Mesendoderm (in vitro differentiated cells): ENCODE measurements around the gene CD38.
"Not testable (repeated sequence)": the region's sequence is repeated elsewhere in the genome, so short reads cannot be mapped to it uniquely, and the experiment has no call there.

Experiments
- DNase-seq: peaks from one replicate; pipeline ENCODE4 v3.0.0; 2013
- H2AK5ac ChIP-seq: 2 replicates; pipeline ENCODE4 v1.6.1; 2013; ENCODE audit warnings: low read length, inconsistent platforms
- H2BK120ac ChIP-seq: 2 replicates; pipeline ENCODE4 v1.6.1; 2013; ENCODE audit warnings: low read depth, mild to moderate bottlenecking, low read length, moderate library complexity, mixed read lengths
- H2BK15ac ChIP-seq: replicated peaks from 2 replicates; pipeline ENCODE4 v1.6.1; 2013; ENCODE audit warnings: low read depth, mild to moderate bottlenecking, moderate library complexity
- H2BK5ac ChIP-seq: 2 replicates; pipeline ENCODE4 v1.6.1; 2013; ENCODE audit warnings: low read length, inconsistent platforms
- H3K18ac ChIP-seq: 2 replicates; pipeline ENCODE4 v1.6.1; 2013; ENCODE audit warnings: mild to moderate bottlenecking, low read length, mixed read lengths
- H3K23ac ChIP-seq: one replicate; pipeline ENCODE4 v1.6.1; 2013; ENCODE audit warnings: low read length
- H3K27ac ChIP-seq: 2 replicates; pipeline ENCODE4 v1.5.1; 2013; ENCODE audit warnings: low read depth, mild to moderate bottlenecking, inconsistent platforms, low read length, moderate library complexity
- H3K27me3 ChIP-seq: 2 replicates; pipeline ENCODE4 v1.6.1; 2013; ENCODE audit warnings: low read length, control low read depth, mild to moderate bottlenecking, inconsistent platforms; ENCODE audit not compliant: insufficient read depth, poor library complexity
- H3K36me3 ChIP-seq: 2 replicates; pipeline ENCODE4 v1.6.1; 2013; ENCODE audit warnings: low read length, inconsistent platforms; ENCODE audit not compliant: control insufficient read depth, insufficient read depth
- H3K4ac ChIP-seq: one replicate; pipeline ENCODE4 v1.6.1; 2013; ENCODE audit warnings: low read depth, mild to moderate bottlenecking, low read length, moderate library complexity
- H3K4me1 ChIP-seq: 2 replicates; pipeline ENCODE4 v1.6.1; 2013; ENCODE audit warnings: low read depth, low read length, inconsistent platforms; ENCODE audit not compliant: control insufficient read depth
- H3K4me2 ChIP-seq: 2 replicates; pipeline ENCODE4 v1.6.1; 2013; ENCODE audit warnings: low read length
- H3K4me3 ChIP-seq: 2 replicates; pipeline ENCODE4 v1.5.1; 2013; ENCODE audit warnings: mild to moderate bottlenecking, low read length
- H3K56ac ChIP-seq: one replicate; pipeline ENCODE4 v1.6.1; 2013; ENCODE audit warnings: low read length
- H3K79me1 ChIP-seq: 2 replicates; pipeline ENCODE4 v1.6.1; 2013; ENCODE audit warnings: low read length, inconsistent platforms
- H3K79me2 ChIP-seq: 2 replicates; pipeline ENCODE4 v1.6.1; 2013; ENCODE audit warnings: mild to moderate bottlenecking, low read length; ENCODE audit not compliant: control insufficient read depth, insufficient read depth
- H3K9ac ChIP-seq: 2 replicates; pipeline ENCODE4 v1.6.1; 2013; ENCODE audit warnings: low read length, inconsistent platforms
- H4K5ac ChIP-seq: one replicate; pipeline ENCODE4 v1.6.1; 2013; ENCODE audit warnings: low read length
- H4K8ac ChIP-seq: one replicate; pipeline ENCODE4 v1.6.1; 2013; ENCODE audit warnings: low read depth, mild to moderate bottlenecking, control low read depth, low read length, moderate library complexity
- WGBS: extraction: QIAGEN DNeasy Blood & Tissue Kit; methylation state at CpG from one replicate; pipeline ENCODE4 v1.1.7; 2013; ENCODE audit warnings: low lambda C conversion rate, missing lambda C conversion rate; ENCODE audit not compliant: insufficient coverage; ENCODE audit errors: extremely low coverage; 5-methylcytosine and 5-hydroxymethylcytosine counted together

CD38 gene

DNA sequence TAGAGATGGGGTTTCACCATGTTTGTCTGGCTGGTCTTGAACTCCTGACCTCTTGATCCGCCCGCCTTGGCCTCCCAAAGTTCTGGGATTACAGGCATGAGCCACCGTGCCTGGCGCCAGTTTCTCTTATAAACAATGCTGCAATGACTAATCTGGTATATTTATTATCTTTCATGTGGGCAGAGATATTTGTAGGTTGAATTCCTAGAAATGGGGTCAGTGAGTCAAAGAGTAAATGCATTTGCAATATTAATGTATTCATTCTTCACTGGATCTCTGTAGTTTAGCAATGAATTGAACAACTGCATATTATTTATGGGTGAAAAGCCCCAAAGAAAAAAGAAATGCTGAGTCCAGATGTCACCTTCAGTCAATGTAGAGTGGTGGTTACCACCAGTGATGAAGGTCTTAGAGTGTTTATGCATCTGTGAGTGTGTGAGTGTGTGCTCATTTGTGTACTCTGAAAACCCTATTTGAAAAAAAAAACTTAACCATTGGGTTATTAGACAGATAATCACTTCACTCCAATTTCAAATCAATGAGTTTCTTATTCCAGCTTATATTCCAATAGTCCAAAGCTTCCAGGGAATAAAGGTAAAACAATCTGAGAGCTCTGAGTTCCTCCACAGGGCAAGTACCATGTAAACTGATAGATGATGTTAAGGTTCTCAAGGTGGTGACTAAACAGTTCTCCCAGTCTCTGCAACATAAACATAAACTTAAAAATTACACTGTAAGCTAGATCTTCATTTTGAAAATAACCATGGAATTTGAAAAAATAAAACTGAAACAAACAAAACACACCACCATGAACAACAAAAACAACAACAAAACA lies 22.6 kb upstream of the CD38 start:
- Histone ChIP-seq H3K79me2 (no peaks in the 10 kb centered on the region), H2BK5ac (no peak overlapping the region), H3K4me2 (no peak overlapping the region), H2BK120ac (no peak overlapping the region), H4K5ac (no peak overlapping the region), H4K8ac (no peak overlapping the region), H3K4me3 (no peak overlapping the region), H3K36me3 (no peaks in the 10 kb centered on the region), H3K9ac (no peak overlapping the region), H3K27me3 (no peaks in the 10 kb centered on the region), H3K23ac (no peak overlapping the region), H3K4me1 (no peaks in the 10 kb centered on the region), H2AK5ac (no peak overlapping the region), H3K56ac (no peak overlapping the region), H2BK15ac (no peak overlapping the region), H3K27ac (no peak overlapping the region), H3K18ac (no peak overlapping the region), H3K4ac (no peak overlapping the region), H3K79me1 (no peaks in the 10 kb centered on the region)
- DNase-seq = no peak
- no CpG with 5 or more reads among the region's 4 CpGs for WGBS

DNA sequence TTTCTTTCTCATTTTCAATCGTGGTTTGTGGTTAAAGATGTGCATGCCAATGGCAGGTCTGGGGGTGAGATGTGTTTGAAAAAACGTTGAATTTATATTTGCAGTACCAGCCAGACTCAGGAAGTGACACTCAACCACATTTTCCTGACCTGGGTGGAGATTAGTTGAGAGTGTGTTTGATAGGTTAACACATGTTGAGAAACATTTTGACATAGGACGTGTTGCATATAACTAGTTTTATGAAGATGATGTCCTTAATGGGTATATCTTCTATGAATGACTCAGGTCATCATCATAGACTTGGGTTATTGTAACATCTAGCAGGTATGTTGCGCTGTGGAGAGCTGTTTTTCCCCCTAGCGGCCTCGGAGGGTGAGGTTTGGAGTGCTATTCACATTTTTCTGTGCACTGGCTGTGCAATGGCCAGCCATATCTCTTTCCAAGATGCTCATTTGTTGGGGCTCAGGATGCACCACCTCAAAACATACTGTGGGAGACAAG lies 21.7 kb upstream of the CD38 start:
- Histone ChIP-seq H3K4ac (no peak overlapping the region), H2BK5ac (no peak overlapping the region), H3K36me3 (no peaks in the 10 kb centered on the region), H3K27ac (no peak overlapping the region), H3K56ac (no peak overlapping the region), H3K23ac (no peak overlapping the region), H3K79me2 (no peaks in the 10 kb centered on the region), H2AK5ac (no peak overlapping the region), H2BK15ac (no peak overlapping the region), H3K9ac (no peak overlapping the region), H3K27me3 (no peaks in the 10 kb centered on the region), H3K4me3 (no peak overlapping the region), H4K8ac (no peak overlapping the region), H2BK120ac (no peak overlapping the region), H3K79me1 (no peaks in the 10 kb centered on the region), H3K4me2 (no peak overlapping the region), H3K4me1 (no peaks in the 10 kb centered on the region), H3K18ac (no peak overlapping the region), H4K5ac (no peak overlapping the region)
- WGBS = no CpG with 5 or more reads among the region's 6 CpGs
- no peak for DNase-seq

DNA sequence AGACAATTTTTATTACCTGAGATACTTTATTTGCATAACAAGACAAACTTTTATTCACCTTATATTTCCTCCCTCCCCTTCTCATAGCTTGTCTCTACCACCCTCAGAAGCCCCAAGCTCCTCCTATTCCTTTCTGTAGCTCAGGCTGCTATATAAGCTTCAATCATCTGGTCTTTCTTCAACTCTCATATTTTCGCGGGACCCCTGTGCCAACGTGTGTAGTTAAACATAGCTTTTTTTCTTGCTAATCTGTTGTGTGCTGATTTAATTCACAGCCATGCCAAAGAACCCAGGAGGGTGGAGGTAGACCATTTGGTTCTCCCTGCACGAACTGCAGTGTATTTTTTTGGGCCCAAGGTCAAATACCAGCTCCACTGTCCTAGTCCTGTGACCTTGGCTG lies 21.1 kb upstream of the CD38 start:
- H4K8ac ChIP-seq = no peak overlapping the region
- no peaks in the 10 kb centered on the region for H3K4me1 ChIP-seq
- H4K5ac ChIP-seq = no peak overlapping the region
- H3K9ac ChIP-seq = no peak overlapping the region
- no peaks in the 10 kb centered on the region for H3K27me3 ChIP-seq
- H2BK15ac ChIP-seq = no peak overlapping the region
- no peak overlapping the region for H2AK5ac ChIP-seq
- no peak overlapping the region for H2BK120ac ChIP-seq
- no peaks in the 10 kb centered on the region for H3K79me2 ChIP-seq
- no peak overlapping the region for H3K27ac ChIP-seq
- no peaks in the 10 kb centered on the region for H3K36me3 ChIP-seq
- no CpG with 5 or more reads among the region's 4 CpGs for WGBS
- no peak for DNase-seq
- no peak overlapping the region for H3K56ac ChIP-seq
- H2BK5ac ChIP-seq = no peak overlapping the region
- H3K18ac ChIP-seq = no peak overlapping the region
- H3K4ac ChIP-seq = no peak overlapping the region
- no peak overlapping the region for H3K4me2 ChIP-seq
- H3K79me1 ChIP-seq = no peaks in the 10 kb centered on the region
- no peak overlapping the region for H3K4me3 ChIP-seq
- no peak overlapping the region for H3K23ac ChIP-seq

DNA sequence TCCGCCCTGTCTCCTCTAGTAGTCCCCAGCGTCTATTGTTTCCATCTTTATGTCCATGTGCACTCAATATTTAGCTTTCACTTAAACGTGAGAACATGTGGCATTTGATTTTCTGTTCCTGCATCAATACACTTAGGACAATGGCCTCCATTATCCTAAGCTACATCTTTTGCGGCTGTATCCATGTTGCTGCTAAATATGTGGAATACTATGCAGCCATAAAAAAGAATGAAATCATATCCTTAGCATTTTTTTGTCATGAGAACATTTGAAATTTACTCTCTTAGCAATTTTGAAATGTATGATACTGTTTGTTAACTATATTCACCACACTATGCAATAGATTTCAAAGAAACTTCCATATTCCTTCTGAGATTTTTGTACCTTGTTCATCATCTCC lies 19.8 kb upstream of the CD38 start:
- H3K27ac ChIP-seq = no peak overlapping the region
- no peaks in the 10 kb centered on the region for H3K36me3 ChIP-seq
- no peak overlapping the region for H3K4me2 ChIP-seq
- H3K27me3 ChIP-seq = no peaks in the 10 kb centered on the region
- no peaks in the 10 kb centered on the region for H3K4me1 ChIP-seq
- no peak overlapping the region for H3K18ac ChIP-seq
- H2BK120ac ChIP-seq = no peak overlapping the region
- no peak for DNase-seq
- H2BK15ac ChIP-seq = no peak overlapping the region
- no peak overlapping the region for H2AK5ac ChIP-seq
- H4K5ac ChIP-seq = no peak overlapping the region
- no peaks in the 10 kb centered on the region for H3K79me1 ChIP-seq
- H3K9ac ChIP-seq = no peak overlapping the region
- no peak overlapping the region for H3K4ac ChIP-seq
- H3K23ac ChIP-seq = no peak overlapping the region
- no peak overlapping the region for H2BK5ac ChIP-seq
- H3K79me2 ChIP-seq = no peaks in the 10 kb centered on the region
- WGBS = no CpG with 5 or more reads among the region's 4 CpGs
- no peak overlapping the region for H3K4me3 ChIP-seq
- no peak overlapping the region for H3K56ac ChIP-seq
- H4K8ac ChIP-seq = no peak overlapping the region

DNA sequence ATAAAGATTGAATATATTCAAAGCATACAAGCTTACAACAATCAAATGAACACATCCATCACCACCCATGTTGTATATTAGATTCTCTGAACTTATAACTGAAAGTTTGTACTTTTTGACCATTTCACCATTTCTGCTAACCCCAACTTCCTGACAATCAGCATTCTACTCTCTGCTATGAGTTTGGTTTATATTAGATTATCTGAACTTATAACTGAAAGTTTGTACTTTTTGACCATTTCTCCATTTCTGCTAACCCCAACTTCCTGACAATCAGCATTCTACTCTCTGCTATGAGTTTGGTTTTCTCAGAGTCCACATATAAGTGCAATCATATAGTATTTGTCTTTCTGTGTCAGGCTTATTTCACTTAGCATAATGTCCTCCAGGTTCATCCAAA lies 15.7 kb upstream of the CD38 start:
- not testable (repeated sequence) for H2BK5ac ChIP-seq, H3K4me2 ChIP-seq, H3K79me2 ChIP-seq, H3K79me1 ChIP-seq, H3K9ac ChIP-seq, H3K4ac ChIP-seq, H3K27ac ChIP-seq, H3K18ac ChIP-seq, H3K4me1 ChIP-seq, H3K4me3 ChIP-seq, H3K56ac ChIP-seq, H3K23ac ChIP-seq, H4K8ac ChIP-seq, H2BK15ac ChIP-seq, H3K27me3 ChIP-seq, DNase-seq, H2AK5ac ChIP-seq, H4K5ac ChIP-seq, H2BK120ac ChIP-seq, H3K36me3 ChIP-seq

DNA sequence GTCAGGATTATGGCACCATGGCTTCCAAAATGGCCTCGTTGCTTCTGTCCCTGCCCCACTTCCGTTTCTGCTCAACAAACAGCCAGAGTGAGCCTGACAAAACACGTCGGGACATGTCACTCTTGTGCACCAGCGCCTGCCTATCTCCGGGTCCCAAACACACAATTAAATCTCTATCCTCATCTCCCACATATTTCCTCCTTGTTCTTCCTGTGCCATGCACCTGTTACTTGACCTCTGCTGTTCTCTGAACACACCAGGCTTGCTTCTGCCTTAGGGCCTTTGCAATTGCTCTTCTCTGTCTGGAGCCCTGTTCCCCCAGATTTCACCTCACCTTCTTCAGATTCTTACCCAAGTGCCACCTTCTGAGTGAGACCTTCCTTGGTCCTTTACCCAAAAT lies 12.7 kb upstream of the CD38 start:
- Histone ChIP-seq H3K56ac (no peak overlapping the region), H2BK120ac (no peak overlapping the region), H3K79me1 (no peaks in the 10 kb centered on the region), H3K79me2 (no peaks in the 10 kb centered on the region), H2AK5ac (no peak overlapping the region), H3K27me3 (no peaks in the 10 kb centered on the region), H3K4me3 (no peak overlapping the region), H3K4me2 (no peak overlapping the region), H3K4me1 (no peaks in the 10 kb centered on the region), H3K23ac (no peak overlapping the region), H4K8ac (no peak overlapping the region), H4K5ac (no peak overlapping the region), H3K36me3 (no peaks in the 10 kb centered on the region), H2BK15ac (no peak overlapping the region), H3K9ac (no peak overlapping the region), H2BK5ac (no peak overlapping the region), H3K4ac (no peak overlapping the region), H3K18ac (no peak overlapping the region), H3K27ac (no peak overlapping the region)
- no CpG with 5 or more reads among the region's 6 CpGs for WGBS
- no peak for DNase-seq
